RWPE2 (cell line): ENCODE measurements around the gene PTPRN2.

ENCODE experiments used
- ATAC-seq: fragments of 200-7000 bp; cut with Tn5 transposase; 3 replicates; pipeline ENCODE4 v1.9.1; 2021; ENCODE audit warnings: low read depth
- DNase-seq: peaks from one replicate; pipeline ENCODE4 v3.0.0-alpha.2; 2020; ENCODE audit warnings: low spot score
- H3K27ac ChIP-seq: fragments of 450-650 bp; 2 replicates; pipeline ENCODE4 v1.5.1; 2017; ENCODE audit warnings: mild to moderate bottlenecking; ENCODE audit not compliant: poor library complexity, severe bottlenecking
- H3K27me3 ChIP-seq: fragments of 250-450 bp; sonication (Bioruptor Pico); 2 replicates; pipeline ENCODE4 v1.5.1; 2021; ENCODE audit warnings: mild to moderate bottlenecking, moderate library complexity; ENCODE audit not compliant: insufficient read depth, poor library complexity, severe bottlenecking
- H3K36me3 ChIP-seq: fragments of 250-450 bp; sonication (Bioruptor Pico); 2 replicates; pipeline ENCODE4 v1.5.1; 2020; ENCODE audit warnings: low read depth, mild to moderate bottlenecking, moderate library complexity
- H3K4me1 ChIP-seq: fragments of 250-450 bp; sonication (Bioruptor Pico); 2 replicates; pipeline ENCODE4 v1.5.1; 2021; ENCODE audit warnings: mild to moderate bottlenecking, moderate library complexity; ENCODE audit not compliant: insufficient read depth, poor library complexity, severe bottlenecking
- H3K4me3 ChIP-seq: fragments of 250-450 bp; sonication (Bioruptor Pico); 2 replicates; pipeline ENCODE4 v1.5.1; 2021; ENCODE audit warnings: mild to moderate bottlenecking, moderate library complexity; ENCODE audit not compliant: severe bottlenecking
- H3K9me3 ChIP-seq: fragments of 250-450 bp; sonication (Bioruptor Pico); 2 replicates; pipeline ENCODE4 v1.5.1; 2021; ENCODE audit warnings: mild to moderate bottlenecking, moderate library complexity; ENCODE audit not compliant: severe bottlenecking
- TF ChIP-seq, protein P1 (sequence below): fragments of 450-650 bp; IDR thresholded peaks from one replicate; pipeline ENCODE4 v1.5.1; 2017; ENCODE audit warnings: mild to moderate bottlenecking, moderate library complexity; ENCODE audit not compliant: poor library complexity, severe bottlenecking

PTPRN2 gene

DNA sequence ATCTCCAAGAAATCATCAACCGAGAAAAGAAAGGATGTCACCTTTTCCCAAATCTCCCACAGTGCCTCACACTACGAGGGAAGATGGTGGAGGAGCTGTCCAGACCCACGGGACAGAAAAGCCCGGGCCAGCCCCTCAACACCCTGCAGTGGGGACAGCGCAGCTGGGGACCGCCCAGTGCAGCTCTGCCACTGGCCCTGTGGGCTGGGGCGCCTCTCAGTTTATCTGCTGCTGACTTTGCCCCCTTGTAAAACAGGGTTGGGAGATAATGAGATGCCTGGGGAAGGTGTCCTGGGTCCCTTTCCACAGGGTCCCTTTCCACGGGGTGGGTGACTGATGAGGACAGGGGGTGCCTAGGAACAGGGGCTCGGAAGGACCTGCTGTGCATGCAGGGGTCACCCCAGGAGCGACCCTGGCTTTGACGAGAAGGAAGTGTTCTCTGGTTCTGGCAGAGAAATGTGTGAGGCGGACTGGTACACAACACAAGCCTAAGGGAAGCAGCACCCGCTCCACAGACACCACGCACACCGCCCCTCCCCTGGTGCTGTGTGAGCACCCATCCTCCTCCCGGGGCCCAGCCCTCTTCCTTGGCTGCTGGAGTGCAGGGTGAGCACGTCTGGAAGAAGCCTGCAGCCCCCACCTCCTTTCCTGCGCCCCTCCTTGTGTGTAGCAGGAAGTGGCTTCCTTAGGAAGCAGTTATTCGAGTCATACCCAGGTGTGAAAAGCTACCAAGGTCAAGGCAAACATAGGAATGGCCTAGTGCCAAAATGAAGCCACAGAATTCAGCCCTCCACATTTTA, 911.0 kb downstream of the PTPRN2 start:
- Histone ChIP-seq H3K9me3 (no peaks in the 10 kb centered on the region), H3K4me3 (no peak overlapping the region), H3K27me3 (peaks cover 50% of the 10 kb centered on the region), H3K27ac (no peak overlapping the region), H3K36me3 (no peaks in the 10 kb centered on the region), H3K4me1 (no peaks in the 10 kb centered on the region)
- DNase-seq = no peak
- TF ChIP-seq, protein P1, sequence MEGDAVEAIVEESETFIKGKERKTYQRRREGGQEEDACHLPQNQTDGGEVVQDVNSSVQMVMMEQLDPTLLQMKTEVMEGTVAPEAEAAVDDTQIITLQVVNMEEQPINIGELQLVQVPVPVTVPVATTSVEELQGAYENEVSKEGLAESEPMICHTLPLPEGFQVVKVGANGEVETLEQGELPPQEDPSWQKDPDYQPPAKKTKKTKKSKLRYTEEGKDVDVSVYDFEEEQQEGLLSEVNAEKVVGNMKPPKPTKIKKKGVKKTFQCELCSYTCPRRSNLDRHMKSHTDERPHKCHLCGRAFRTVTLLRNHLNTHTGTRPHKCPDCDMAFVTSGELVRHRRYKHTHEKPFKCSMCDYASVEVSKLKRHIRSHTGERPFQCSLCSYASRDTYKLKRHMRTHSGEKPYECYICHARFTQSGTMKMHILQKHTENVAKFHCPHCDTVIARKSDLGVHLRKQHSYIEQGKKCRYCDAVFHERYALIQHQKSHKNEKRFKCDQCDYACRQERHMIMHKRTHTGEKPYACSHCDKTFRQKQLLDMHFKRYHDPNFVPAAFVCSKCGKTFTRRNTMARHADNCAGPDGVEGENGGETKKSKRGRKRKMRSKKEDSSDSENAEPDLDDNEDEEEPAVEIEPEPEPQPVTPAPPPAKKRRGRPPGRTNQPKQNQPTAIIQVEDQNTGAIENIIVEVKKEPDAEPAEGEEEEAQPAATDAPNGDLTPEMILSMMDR = no peak
- no peak for ATAC-seq

DNA sequence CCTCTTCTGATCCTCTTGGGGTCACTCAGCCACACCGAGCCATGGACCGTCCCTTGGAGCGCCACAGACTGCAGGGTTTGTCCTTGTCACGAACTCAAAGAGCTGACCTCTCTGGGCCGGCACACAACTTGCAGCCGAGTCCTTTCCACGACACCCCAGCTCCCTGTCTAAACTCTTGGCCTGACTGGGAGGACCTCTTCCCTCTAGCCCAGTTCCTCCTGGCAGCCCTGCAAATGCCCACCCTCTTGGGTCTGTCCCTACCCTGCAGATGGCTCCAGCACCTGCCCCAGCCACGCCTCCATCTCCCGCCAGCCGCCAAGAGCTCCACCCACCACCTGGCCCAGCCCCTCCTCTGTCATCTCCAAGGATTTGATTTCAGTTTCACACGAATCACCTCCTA, 911.6 kb downstream of the PTPRN2 start:
- ATAC-seq (no peak), DNase-seq (no peak)
- H3K27me3 ChIP-seq = peaks cover 44% of the 10 kb centered on the region
- no peaks in the 10 kb centered on the region for H3K4me1 ChIP-seq
- no peak overlapping the region for H3K4me3 ChIP-seq
- no peaks in the 10 kb centered on the region for H3K9me3 ChIP-seq
- no peak overlapping the region for H3K27ac ChIP-seq
- no peaks in the 10 kb centered on the region for H3K36me3 ChIP-seq
- TF ChIP-seq, protein P1 = no peak

DNA sequence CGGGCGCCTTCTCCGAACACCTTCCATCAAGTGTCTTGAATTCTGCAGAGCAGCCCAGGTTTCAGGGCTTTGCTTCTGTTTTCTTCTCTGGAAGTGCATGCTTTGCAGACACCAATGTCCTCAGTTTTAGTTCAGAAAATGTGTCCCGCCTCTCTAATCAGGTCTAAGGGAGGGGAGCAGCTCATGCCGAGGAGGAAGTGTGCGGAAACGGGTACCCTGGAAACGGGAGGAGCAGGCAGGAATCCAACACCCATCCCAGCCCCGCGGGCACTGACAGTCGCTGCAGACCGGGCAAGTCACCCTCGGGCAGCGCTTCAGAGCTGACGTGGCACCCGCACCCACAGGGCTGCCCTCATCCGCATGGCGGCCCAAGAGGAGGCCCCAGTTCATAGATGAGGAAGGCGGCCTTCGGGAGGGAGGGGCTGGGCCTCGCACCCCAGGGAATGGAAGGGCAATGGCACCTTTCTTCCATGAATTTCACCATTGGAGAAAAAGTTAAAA, 912.1 kb downstream of the PTPRN2 start:
- ATAC-seq (no peak), DNase-seq (no peak)
- no peaks in the 10 kb centered on the region for H3K36me3 ChIP-seq
- no peaks in the 10 kb centered on the region for H3K9me3 ChIP-seq
- H3K27ac ChIP-seq = no peak overlapping the region
- H3K4me1 ChIP-seq = no peaks in the 10 kb centered on the region
- H3K4me3 ChIP-seq = no peak overlapping the region
- TF ChIP-seq, protein P1 = no peak
- H3K27me3 ChIP-seq = peaks cover 39% of the 10 kb centered on the region

DNA sequence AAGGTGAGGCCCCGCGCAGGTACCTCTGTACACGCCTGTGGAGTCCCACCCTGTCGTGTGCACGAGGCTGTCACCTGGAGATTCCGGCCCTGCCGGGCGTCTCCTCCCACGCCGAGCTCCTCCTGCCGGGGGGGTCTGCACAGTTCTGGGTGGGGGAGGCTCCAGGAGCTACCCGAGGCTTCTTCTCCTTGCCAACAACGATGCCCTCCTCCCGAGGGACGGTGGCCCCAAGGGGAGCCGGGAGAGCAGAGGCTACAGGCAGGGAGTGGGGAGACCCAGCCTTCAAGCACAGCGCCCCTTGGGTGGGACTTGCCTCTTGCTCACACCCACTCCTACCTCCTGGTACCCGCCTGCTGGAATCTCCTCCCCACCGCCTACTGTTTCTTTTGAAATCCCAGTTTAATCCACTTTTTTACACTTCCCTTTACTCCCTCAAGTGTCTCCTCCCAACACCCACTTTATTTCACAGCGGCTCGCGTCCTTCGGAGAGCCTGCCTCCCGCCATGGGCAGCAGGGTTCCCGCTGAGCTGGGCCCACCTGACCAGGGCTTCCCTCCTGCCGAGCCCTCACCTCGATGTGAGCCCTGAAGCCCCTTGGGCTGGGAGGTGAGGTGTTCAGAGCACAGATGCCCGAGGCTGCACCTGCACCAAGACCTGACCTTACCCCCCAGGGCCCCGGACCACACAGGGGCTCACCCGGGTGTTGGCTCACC, 912.8 kb downstream of the PTPRN2 start:
- TF ChIP-seq, protein P1 = no peak
- ATAC-seq (no peak), DNase-seq (no peak)
- Histone ChIP-seq H3K9me3 (no peaks in the 10 kb centered on the region), H3K4me3 (no peak overlapping the region), H3K4me1 (no peaks in the 10 kb centered on the region), H3K27me3 (peaks cover 32% of the 10 kb centered on the region), H3K36me3 (no peaks in the 10 kb centered on the region), H3K27ac (no peak overlapping the region)
